NCI-H82 (cell line): ENCODE results near the gene CDC42SE2.
"Not testable (repeated sequence)": the region's sequence is repeated elsewhere in the genome, so short reads cannot be mapped to it uniquely, and the experiment has no call there.

ENCODE experiments used
- DNase-seq: peaks from one replicate; lab custom pipeline; 2025; lab: John Stamatoyannopoulos, UW

CDC42SE2 gene

GRCh38 chr5:131250751-131251475 lies 12.9 kb upstream of the CDC42SE2 start:
- DNase-seq = no peak

- DNase-seq = no peak
Measured at GRCh38 chr5:131252824-131253171, 11.1 kb upstream of the CDC42SE2 start.

GRCh38 chr5:131254025-131254424 lies 9.8 kb upstream of the CDC42SE2 start:
- DNase-seq = not testable (repeated sequence)

GRCh38 chr5:131254741-131255140 lies 9.1 kb upstream of the CDC42SE2 start:
- DNase-seq = no peak

- DNase-seq = no peak
Measured at GRCh38 chr5:131256507-131256823, 7.4 kb upstream of the CDC42SE2 start.

GRCh38 chr5:131258733-131259132 lies 5.1 kb upstream of the CDC42SE2 start:
- no peak for DNase-seq

GRCh38 chr5:131259326-131259725 lies 4.5 kb upstream of the CDC42SE2 start:
- DNase-seq = no peak

GRCh38 chr5:131260895-131261294 lies 3.0 kb upstream of the CDC42SE2 start:
- DNase-seq = no peak

GRCh38 chr5:131261483-131261882 lies 2.4 kb upstream of the CDC42SE2 start:
- DNase-seq = no peak

GRCh38 chr5:131262953-131263541 lies 806 bp upstream of the CDC42SE2 start:
- DNase-seq = peak; percentile 34

GRCh38 chr5:131264451-131265099 lies 722 bp downstream of the CDC42SE2 start:
- DNase-seq = peak; percentile 57

GRCh38 chr5:131265311-131265803 lies 1.5 kb downstream of the CDC42SE2 start:
- DNase-seq = peak; percentile 9

GRCh38 chr5:131266370-131267060 lies 2.7 kb downstream of the CDC42SE2 start:
- no peak for DNase-seq

GRCh38 chr5:131268758-131269370 lies 5.0 kb downstream of the CDC42SE2 start:
- DNase-seq = no peak

- no peak for DNase-seq
Measured at GRCh38 chr5:131270809-131271208, 7.0 kb downstream of the CDC42SE2 start.

GRCh38 chr5:131271888-131272287 lies 8.0 kb downstream of the CDC42SE2 start:
- DNase-seq = not testable (repeated sequence)

- DNase-seq = peak; percentile 34
Measured at GRCh38 chr5:131272307-131272706, 8.5 kb downstream of the CDC42SE2 start.

GRCh38 chr5:131272724-131273123 lies 8.9 kb downstream of the CDC42SE2 start:
- no peak for DNase-seq

- DNase-seq = no peak
Measured at GRCh38 chr5:131274326-131275063, 10.6 kb downstream of the CDC42SE2 start.

GRCh38 chr5:131276072-131276471 lies 12.2 kb downstream of the CDC42SE2 start:
- DNase-seq = no peak

- no peak for DNase-seq
Measured at GRCh38 chr5:131277447-131277846, 13.6 kb downstream of the CDC42SE2 start.
